ENCODE data around the gene TAF11L4.
"Not testable (repeated sequence)": the region's sequence is repeated elsewhere in the genome, so short reads cannot be mapped to it uniquely, and the experiment has no call there.

Gene TAF11L4

DNA sequence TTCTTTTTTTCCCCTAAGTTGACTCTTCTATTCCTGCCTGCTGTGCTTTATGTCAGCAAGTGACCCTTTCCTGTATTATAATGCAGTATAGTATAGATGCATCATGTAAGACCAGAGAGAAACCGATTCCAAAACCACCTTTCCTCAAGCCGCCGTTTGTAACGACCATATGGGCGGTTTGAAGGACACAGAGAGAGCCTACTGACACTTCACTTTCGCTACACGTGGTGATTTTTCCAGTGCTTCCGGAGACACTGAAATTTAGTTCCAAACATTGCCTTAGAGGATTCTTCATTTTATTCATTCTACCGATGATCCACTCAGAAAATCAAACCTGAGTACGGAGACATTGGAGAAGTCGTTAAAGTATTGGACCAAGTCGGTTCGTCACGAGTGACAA lies 2.1 kb upstream of the TAF11L4 start:
- not testable (repeated sequence) for H3K27me3 ChIP-seq (ENCODE audit: insufficient read depth, poor library complexity, severe bottlenecking); H3K27ac ChIP-seq (ENCODE audit: poor library complexity, severe bottlenecking); H3K4me3 ChIP-seq (ENCODE audit: severe bottlenecking); H3K36me3 ChIP-seq (ENCODE audit: low read depth); ATAC-seq (ENCODE audit: low read depth); H3K9me3 ChIP-seq (ENCODE audit: severe bottlenecking); H3K4me1 ChIP-seq (ENCODE audit: insufficient read depth, poor library complexity, severe bottlenecking); DNase-seq (ENCODE audit: low spot score)

DNA sequence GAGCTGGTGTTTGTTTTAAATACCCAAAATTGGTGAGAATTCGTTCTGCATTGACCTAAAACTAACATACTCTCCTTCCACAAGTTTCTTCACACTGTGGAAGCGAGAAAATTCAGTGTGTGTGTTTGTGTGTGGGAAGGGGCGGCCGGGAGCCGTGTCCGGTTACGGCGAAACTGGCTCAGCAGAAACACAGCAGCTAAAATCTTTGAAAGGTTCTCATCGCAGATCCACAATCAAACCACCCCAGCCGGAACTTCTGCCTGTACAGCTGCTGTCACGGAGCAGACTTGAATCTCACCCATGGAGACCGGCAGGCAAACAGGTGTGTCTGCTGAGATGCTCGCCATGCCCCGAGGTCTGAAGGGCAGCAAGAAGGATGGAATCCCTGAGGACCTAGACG lies 3.3 kb downstream of the TAF11L4 start, which contains the start of gene TAF11L5:
TAF11L5 (plus strand) TSS at position 301 of the 400 bp plus-strand sequence.
- not testable (repeated sequence) for DNase-seq (ENCODE audit: low spot score)

DNA sequence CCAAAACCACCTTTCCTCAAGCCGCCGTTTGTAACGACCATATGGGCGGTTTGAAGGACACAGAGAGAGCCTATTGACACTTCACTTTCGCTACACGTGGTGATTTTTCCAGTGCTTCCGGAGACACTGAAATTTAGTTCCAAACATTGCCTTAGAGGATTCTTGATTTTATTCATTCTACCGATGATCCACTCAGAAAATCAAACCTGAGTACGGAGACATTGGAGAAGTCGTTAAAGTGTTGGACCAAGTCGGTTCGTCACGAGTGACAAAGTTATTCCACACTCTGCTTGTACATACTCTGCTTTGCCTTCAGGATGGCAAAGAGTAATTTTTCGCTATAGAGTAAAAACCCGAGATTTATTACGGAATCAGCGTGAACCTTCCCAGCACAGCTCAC lies 4.9 kb downstream of the TAF11L4 start:
- H3K36me3 ChIP-seq (ENCODE audit: low read depth); ATAC-seq (ENCODE audit: low read depth); H3K27me3 ChIP-seq (ENCODE audit: insufficient read depth, poor library complexity, severe bottlenecking); H3K9me3 ChIP-seq (ENCODE audit: severe bottlenecking); H3K4me3 ChIP-seq (ENCODE audit: severe bottlenecking); H3K4me1 ChIP-seq (ENCODE audit: insufficient read depth, poor library complexity, severe bottlenecking); H3K27ac ChIP-seq (ENCODE audit: poor library complexity, severe bottlenecking): not testable (repeated sequence)
- DNase-seq (ENCODE audit: low spot score), result peak; percentile 88

More for the DNA sequence above, 3.3 kb downstream of the TAF11L4 start, which contains the start of gene TAF11L5:
- not testable (repeated sequence) for H3K9me3 ChIP-seq (ENCODE audit: severe bottlenecking); H3K36me3 ChIP-seq (ENCODE audit: low read depth); ATAC-seq (ENCODE audit: low read depth); H3K4me3 ChIP-seq (ENCODE audit: severe bottlenecking); H3K4me1 ChIP-seq (ENCODE audit: insufficient read depth, poor library complexity, severe bottlenecking); H3K27ac ChIP-seq (ENCODE audit: poor library complexity, severe bottlenecking); H3K27me3 ChIP-seq (ENCODE audit: insufficient read depth, poor library complexity, severe bottlenecking)

DNA sequence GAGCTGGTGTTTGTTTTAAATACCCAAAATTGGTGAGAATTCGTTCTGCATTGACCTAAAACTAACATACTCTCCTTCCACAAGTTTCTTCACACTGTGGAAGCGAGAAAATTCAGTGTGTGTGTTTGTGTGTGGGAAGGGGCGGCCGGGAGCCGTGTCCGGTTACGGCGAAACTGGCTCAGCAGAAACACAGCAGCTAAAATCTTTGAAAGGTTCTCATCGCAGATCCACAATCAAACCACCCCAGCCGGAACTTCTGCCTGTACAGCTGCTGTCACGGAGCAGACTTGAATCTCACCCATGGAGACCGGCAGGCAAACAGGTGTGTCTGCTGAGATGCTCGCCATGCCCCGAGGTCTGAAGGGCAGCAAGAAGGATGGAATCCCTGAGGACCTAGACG lies 6.8 kb downstream of the TAF11L4 start, which contains the start of gene TAF11L6:
TAF11L6 (plus strand) TSS at position 301 of the 400 bp plus-strand sequence.
- ATAC-seq (ENCODE audit: low read depth); H3K27me3 ChIP-seq (ENCODE audit: insufficient read depth, poor library complexity, severe bottlenecking); H3K4me1 ChIP-seq (ENCODE audit: insufficient read depth, poor library complexity, severe bottlenecking); H3K4me3 ChIP-seq (ENCODE audit: severe bottlenecking); DNase-seq (ENCODE audit: low spot score); H3K27ac ChIP-seq (ENCODE audit: poor library complexity, severe bottlenecking); H3K9me3 ChIP-seq (ENCODE audit: severe bottlenecking); H3K36me3 ChIP-seq (ENCODE audit: low read depth): not testable (repeated sequence)

All from RWPE2 (cell line).